GM18526 (cell line): ENCODE results near the gene NEDD8.

Experiments
- POLR2A ChIP-seq: IDR thresholded peaks from 3 replicates; pipeline ENCODE4 v1.6.1; 2011; ENCODE audit not compliant: insufficient read length; ENCODE audit errors: extremely low read depth

Gene NEDD8

DNA sequence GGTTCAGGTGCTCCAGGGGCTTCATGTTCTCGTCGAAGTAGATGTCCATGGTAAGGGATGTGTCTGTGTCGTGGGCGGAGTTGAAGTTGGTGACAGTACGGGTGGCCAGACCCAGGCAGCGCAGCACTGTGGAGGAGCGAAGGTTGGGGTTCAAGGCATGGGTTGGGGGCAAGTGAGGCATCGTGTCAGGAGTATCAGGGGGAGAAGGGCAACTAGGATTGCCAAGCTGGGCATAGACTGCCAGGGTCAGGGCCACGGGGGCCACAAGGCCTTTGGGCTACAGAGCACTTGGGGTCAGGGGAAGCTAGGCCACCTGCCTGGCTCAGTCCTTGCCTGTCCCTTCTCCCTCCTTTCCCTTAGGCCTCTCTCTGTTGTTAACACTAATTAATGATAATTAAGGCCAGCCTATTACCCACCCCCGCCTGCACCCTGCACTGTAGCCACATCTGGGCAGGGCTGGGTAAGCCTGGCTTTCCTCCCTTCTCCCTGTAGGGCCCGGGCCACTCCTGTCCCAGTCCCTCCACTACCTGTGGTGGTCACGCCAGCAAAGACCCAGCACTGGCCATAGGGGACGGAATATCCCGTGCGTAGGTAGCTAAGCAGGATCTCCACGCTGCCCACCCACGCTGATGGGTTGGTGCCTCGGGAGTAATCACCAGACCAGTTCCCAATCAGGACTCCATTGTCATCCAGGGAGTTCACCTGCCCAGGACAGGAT is 26.5 kb upstream of the NEDD8 start:
- TF ChIP-seq POLR2A, result no peak

DNA sequence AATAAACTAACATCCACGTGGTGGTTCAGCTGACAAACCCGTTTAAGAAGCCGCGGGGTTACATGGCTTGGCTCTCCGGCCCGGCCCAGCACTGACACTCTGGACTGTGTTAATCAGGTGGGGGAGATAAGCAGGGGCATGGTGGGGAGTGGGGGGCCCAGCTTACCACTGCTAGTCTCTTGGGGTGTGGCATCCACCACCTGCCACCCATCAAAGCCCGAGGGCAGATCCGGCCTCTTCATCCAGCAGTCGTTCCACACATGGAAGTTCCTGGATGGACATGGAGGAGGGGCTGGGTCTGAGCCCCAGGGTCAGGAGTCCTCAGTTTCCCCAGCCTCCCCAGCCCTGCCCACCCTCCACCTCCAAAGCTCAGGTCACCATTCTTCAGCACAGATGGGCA is 26.0 kb upstream of the NEDD8 start:
- TF ChIP-seq POLR2A, result no peak

DNA sequence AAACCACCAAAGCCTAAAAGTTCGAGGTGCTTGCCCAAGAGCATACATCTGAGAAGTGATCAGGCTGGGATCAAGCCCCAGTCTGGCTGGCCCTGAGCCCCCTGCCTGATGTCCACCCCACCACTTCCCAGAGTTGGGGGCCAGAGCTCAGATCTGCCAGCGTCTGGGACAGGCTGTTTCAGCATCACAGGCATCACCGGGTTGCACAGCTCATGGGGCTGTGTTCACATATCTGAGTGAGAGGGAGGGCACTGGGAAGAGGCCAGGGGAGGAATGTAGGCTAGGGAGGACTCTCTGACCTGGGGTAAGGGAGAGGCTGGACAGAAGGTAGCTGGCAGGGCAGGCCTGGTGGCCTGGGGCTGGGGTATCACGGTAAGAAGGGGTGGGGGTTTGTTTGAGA is 24.8 kb upstream of the NEDD8 start:
- TF ChIP-seq POLR2A, result no peak

DNA sequence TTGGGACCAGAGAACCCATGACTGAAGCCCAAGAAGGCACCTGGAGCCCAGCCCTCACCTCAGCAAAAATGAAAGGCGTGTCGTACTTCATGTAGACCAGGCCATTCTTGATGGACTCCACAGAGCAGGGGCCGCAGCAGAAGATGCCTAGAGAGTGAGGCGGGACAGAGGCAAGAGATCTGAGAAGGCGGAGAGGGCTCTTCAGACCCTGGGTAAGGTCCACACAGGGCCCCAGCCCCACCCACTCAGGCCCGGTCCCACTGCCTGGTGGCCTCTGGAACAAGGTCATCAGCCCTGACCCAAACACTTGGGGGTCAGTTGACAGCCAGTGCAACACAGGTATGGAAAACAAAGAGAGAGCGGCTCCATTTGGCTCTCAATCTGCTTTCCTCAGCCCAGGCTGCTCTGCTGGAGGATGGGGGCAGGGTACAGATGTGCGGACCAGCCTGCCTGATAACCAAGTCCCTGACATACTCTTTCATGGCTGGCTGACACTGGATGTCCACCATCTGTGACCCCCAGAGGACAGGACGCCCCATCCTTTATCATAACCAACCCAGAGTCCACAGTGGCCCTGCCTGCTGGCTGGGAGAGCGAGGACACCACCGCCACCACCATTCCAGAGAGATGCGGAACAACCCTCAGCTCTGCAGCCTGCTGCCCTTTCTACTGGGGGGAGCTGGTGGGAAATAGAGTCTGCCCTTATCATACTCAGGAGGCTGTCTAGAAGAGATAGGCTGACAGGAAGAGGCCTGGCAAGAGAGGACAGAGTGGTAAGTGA is 24.0 kb upstream of the NEDD8 start:
- TF ChIP-seq POLR2A, result no peak

DNA sequence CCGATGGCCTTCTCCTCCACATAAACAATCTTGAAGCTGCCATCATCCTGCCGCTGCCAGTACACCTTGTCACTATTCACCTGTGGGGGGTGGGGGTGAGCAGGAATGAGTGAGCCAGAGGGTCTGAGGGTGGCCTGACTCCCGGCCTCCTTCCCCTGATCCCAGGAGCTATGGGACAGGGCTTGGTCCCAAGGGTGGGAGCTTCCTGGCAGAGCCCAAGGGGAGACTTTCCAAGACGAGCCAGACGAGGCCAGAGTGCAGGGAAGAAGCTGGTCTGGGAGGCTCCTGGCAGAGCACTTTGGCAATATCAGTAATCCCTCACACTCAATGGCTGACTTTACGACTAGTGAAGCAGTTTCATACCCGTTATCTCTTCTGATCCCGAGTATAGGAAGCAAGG is 23.3 kb upstream of the NEDD8 start:
- no peak for TF ChIP-seq POLR2A

DNA sequence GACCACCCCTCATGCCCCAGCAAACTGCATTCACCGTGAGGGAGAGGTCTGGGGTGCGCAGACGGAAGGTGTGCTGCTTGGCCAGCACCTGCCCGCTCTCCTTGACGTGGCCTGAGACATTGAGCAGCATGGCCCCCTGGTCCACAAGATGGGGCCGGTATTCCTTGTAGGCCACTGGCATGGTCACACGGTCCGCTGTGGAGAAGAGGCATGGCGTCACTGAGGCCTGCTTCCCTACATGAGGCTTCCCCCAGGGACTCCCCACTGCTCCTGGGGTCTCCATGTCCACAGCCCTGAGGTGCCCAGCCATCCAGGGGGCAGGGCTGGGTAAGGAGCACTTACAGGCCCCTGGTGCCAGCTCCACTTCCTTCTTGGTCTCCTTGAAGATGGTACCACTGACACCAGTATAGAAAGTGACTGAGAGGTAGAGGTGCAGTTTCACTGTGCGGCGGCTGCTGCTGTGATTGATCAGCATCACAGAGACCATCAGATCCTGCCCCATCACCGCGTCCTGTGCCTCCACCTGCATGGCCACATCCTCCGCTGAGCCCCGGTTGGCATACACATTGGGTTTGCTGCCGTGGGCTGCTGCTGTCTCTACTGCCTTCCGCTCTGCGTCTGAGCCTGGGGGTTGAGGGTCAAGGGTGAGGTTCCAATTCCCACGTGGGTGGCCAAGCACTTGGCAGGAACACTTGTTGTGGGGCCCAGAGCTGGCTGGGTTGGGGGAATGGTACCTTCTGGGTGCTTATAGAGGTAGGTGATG is 22.6 kb upstream of the NEDD8 start:
- TF ChIP-seq POLR2A, result no peak

DNA sequence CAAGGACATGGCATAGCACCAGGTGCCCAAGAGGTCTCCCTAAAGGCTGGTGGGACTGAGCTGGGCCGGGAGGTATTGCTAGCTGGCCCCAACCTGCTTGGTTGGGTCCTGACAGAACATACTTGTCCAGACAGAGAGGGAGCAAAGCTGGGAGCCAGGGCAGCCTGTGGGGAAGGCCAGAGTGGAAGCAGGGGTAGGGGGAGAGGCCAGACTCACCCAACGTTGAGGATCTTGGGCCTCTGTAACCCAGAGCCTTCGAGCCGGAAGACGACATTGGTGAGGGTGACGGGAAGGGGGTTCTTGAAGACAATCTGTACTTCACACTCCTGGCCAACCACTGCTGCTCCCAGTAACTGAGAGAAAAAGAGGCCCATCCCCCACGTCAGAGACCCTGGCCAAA is 21.8 kb upstream of the NEDD8 start:
- no peak for TF ChIP-seq POLR2A

DNA sequence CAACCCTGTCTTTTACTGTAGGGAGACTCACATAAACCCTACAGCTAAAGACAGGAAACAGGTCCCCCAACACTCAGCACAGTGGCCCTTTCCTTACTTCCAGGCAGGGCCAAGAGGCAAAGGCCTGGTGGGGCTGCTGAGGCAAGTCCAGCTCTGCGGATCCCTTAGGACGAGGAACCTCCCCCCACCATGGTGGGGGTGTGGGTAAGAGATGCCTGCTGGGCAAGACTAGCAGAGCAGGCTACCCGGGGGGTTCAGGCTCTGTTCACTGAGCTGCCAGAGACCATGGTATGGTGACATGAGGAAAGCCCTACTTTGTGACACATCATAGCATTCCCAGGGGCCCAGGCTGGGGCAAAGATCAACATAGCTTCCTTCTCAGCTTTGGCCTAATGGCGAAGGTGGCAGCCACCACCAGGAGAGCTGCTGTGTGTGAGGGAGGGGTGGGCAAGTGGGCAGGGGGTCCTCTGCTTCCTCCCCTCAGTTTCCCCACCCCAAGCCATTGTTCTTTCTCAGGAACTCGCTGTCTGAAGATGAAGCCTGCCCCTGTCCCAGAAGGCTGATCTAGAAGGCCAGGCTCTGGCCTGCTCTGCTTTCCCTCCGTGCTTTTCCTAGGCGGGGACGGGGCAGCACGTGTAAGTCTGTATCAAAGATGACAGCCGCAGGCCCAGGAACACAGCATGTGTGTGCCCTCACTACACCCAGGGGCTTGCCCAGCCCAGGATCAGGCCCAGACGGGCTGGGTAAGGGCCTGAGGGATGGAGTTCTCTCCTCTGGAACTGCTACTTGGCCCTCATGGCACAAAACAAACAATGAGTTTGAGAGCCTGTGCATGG is 20.3 kb upstream of the NEDD8 start:
- TF ChIP-seq POLR2A, result no peak

DNA sequence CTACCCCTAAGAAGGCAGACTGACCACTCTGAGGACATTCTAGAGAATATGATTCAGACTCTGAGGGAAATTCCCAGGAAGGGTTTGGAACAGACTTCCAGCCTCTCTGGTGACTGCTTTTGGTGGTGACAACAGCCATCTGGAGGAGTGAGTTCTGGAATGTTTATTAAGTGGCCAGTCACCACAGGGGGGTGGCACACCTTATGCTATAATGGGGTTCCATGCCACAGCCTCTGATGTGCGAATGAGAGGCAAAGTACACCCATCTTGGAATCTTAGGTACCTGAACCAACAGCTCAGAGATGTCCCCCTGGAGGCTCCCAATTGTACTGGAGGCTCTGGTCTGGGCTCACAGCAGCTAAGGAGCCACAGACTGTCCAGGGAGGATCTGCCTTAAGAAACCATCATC is 19.7 kb upstream of the NEDD8 start:
- no peak for TF ChIP-seq POLR2A

DNA sequence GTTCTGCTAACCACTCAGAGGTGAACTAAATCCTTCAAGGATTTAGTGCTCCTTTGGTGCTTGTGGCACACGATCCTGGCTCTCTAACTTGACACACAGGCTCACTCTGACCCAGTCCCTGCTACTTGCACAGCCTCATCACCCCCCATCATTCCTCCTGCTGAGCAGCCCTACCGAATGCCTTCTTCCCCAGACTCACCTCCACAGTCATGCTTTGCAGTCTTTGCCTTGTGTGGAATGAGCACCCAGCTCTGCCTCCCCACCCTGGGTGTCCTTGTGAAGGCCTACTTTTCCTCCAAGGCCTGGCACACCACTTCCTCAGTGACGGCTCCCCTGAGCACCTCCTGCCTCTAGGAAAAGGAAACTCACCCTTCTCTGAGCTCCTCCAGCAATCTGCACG is 18.2 kb upstream of the NEDD8 start:
- no peak for TF ChIP-seq POLR2A

DNA sequence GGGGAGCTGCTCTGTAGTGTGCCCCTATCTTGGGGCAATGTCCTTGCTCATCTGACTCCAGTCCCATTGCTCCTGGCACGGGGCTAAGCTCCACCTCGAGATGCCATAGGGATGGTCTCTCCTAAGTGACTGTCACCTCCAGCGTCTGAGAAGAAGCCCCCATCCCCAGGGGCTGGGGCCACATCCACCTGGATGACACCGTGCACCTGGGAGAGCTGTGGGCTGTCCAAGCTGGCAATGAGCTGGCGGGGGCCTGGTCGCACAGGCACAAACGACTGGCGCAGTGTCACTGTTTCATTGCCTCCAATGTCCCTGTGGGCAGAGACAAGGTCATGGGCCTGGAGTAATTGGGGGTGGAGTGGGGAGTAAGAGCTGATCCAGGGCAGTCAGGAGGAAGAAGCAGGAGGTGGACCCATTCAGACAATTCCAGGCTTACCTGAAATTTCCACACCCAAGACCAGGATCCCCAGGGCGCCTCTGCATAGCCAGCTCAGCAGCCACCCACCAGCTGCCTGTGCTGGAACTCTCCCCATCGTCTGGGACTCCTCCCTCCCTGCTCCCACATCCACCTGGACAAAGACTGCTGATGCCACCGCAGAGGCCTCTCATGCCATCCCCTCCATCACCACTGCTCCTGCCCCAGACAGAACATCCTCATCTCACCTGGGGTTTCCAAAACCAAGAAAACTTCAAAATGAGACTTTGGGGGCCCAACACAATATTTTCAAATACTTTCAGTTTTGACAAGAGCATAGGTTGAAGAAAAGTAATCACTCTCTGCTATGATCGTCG is 17.3 kb upstream of the NEDD8 start:
- no peak for TF ChIP-seq POLR2A

DNA sequence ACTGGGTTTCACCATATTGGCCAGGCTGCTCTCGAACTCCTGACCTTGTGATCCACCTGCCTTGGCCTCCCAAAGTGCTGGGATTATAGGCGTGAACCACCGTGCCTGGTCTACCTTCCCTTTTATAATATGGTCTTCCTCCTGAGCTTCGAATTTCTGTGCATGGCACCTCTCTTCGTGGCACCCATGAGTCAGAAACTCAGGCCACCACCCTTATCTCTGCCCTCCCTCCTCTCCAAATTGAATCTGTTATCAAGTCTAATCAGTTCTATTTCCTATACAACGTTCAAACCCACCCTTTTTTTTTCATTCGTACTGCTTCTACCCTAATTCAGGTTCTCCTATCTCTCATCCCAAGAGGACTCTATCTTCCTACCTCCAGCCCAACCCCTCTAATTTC is 15.3 kb upstream of the NEDD8 start:
- TF ChIP-seq POLR2A, result no peak

DNA sequence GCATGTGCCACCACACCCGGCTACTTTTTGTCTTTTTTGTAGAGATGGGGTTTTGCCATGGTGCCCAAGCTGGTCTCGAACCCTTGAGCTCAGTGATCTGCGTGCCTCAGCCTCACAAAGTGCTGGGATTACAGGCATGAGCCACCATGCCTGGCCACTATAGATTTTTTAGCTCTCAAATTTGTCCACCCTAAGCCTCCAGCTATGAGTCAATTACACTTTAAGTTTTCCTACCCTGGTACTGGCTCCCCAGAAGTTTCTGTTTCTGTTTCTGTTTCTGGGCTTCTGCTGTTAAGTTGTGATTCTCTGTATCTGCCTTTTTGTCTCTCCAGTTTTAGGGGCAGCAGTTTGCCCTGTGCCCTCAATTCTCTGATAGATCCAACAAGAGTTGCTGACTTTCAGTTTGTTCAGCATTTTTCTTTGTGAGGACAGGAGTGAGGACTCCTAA is 14.6 kb upstream of the NEDD8 start:
- TF ChIP-seq POLR2A, result no peak

DNA sequence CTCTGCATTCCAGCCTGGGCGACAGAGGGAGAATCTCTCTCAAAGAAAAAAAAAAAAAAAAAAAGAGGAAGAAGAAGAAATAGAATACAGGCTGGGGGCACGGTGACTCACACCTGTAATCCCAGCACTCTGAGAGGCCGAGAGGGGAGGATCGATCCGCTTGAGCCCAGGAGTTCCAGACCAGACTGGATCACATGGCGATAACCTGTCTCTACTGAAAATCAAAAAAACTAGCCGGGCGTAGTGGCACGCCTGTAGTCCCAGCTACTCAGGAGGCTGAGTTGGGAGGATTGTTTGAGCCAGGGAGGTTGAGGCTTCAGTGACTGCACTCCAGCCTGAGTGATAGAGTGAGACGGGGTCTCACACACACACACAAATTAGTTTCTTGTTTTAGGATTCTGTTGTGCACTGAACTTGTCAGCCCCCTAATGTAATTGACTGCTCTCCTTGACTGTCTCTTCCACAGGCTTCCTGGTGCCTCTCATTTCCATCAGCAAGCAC is 11.2 kb upstream of the NEDD8 start:
- no peak for TF ChIP-seq POLR2A
